Measurements from ENCODE around the gene POU2AF1. TPM values are rescaled to one million over a fixed set of nuclear protein-coding genes. Genes with fewer than 3 reads are reported as not detected.

The POU2AF1 gene
- total RNA-seq, 3 donors from 2014 or later = 4.3 to 10.8 (median 7.5) TPM

DNA sequence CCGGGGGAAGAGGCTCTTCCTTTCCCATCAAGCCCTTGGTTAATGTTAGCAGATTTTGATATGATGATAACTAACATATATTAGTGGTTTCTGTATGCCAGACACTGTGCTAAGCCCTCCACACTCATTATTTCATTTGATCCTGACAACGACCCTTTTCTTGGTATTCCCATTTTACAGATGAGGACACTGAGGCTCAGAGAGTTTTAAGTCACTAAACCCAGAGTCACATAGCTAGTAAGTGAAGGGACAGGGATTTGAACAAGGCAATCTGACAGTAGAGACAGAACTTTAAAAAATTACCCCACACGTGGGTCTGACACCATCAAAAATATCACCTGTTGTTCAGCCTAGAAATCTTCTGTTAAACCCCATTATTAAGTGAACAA, 22.4 kb downstream of the POU2AF1 start:
- H3K4me1 Mint-ChIP-seq (ENCODE audit: low read depth) = peaks cover 7% of the 10 kb centered on the region
- H3K4me3 Mint-ChIP-seq = no peak overlapping the region
- no peaks in the 10 kb centered on the region for H3K9me3 Mint-ChIP-seq
- H3K36me3 Mint-ChIP-seq (ENCODE audit: insufficient read depth) = no peaks in the 10 kb centered on the region
- no peaks in the 10 kb centered on the region for H3K27me3 Mint-ChIP-seq (ENCODE audit: low read depth)
- no peak for DNase-seq
- ATAC-seq = no peak

DNA sequence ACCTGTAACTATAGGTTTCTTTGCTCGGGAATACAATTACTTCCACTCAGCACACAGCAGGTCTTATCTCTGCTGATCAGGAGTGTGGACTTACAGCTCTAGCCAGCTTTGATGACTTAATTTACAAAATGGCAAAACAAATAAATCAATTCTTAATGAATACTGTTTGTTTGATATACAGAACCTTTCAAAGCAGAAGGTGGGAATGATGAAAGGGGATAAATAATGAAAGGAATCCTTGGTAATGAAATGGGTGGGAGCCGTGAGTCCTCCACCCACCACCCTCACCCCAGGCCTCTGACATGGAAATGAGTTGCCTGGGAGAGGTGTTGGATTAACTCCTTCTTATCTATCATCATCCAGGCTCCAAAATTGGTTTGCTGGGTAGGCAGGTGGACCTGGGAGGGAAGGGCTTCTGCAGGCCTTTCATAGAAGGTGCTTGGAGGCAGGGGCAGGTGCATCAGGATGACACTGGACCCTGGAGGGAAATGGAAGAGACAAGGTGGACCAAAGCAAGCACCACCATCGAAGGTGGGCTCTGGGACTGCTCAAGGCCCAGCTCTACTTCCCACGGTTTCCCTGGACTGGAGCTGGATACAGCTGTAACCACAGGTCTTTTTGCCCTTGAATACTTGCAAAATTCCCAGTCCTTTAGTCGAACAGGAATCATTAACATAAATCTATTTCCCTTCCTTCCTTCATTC, 23.0 kb downstream of the POU2AF1 start:
- H3K4me1 Mint-ChIP-seq (ENCODE audit: low read depth) = peaks cover 3% of the 10 kb centered on the region
- DNase-seq = no peak
- H3K36me3 Mint-ChIP-seq (ENCODE audit: insufficient read depth) = no peaks in the 10 kb centered on the region
- no peak overlapping the region for H3K4me3 Mint-ChIP-seq
- ATAC-seq = no peak
- no peaks in the 10 kb centered on the region for H3K9me3 Mint-ChIP-seq
- H3K27me3 Mint-ChIP-seq (ENCODE audit: low read depth) = no peaks in the 10 kb centered on the region

DNA sequence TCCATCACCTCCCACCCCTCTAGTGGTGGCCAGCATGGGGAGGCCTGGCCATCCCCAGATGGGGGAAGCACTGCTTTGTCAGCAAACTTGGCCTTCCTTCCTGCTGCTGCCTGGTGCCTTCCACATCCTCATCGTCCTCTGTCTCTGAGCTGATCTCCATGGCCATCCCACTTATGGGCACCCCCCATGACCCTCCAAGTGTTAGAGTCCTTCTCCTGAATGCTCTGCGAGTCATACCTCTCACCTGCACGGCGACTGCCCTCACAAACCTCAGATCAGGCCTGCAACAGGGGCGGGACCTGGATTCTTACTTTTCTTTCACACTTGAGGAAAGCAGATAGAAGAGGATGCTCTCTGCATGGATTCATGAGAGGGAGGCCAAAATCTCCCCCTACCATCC, 24.0 kb downstream of the POU2AF1 start:
- Mint-ChIP-seq H3K4me3 (no peak overlapping the region), H3K27me3 (ENCODE audit: low read depth) (no peaks in the 10 kb centered on the region), H3K4me1 (ENCODE audit: low read depth) (no peaks in the 10 kb centered on the region), H3K9me3 (no peaks in the 10 kb centered on the region), H3K36me3 (ENCODE audit: insufficient read depth) (no peaks in the 10 kb centered on the region)
- DNase-seq (no peak), ATAC-seq (no peak)

DNA sequence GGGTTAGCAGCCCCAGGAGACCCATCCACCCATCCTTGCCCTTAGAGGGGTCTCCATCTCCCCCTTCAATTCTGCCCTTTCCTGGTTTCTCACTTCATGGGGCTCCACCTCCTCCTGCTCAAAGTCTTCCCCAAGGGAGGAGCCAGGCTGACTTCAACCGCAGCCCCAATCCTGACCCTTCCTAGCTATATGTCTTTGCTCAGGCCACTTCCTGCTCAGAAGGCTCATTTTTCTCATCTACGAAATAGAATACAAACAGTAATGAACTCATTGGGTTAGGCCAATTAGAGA, 24.5 kb downstream of the POU2AF1 start:
- no peaks in the 10 kb centered on the region for H3K36me3 Mint-ChIP-seq (ENCODE audit: insufficient read depth)
- no peak overlapping the region for H3K4me3 Mint-ChIP-seq
- no peak for DNase-seq
- ATAC-seq = no peak
- H3K27me3 Mint-ChIP-seq (ENCODE audit: low read depth) = no peaks in the 10 kb centered on the region
- no peaks in the 10 kb centered on the region for H3K9me3 Mint-ChIP-seq
- H3K4me1 Mint-ChIP-seq (ENCODE audit: low read depth) = no peaks in the 10 kb centered on the region

DNA sequence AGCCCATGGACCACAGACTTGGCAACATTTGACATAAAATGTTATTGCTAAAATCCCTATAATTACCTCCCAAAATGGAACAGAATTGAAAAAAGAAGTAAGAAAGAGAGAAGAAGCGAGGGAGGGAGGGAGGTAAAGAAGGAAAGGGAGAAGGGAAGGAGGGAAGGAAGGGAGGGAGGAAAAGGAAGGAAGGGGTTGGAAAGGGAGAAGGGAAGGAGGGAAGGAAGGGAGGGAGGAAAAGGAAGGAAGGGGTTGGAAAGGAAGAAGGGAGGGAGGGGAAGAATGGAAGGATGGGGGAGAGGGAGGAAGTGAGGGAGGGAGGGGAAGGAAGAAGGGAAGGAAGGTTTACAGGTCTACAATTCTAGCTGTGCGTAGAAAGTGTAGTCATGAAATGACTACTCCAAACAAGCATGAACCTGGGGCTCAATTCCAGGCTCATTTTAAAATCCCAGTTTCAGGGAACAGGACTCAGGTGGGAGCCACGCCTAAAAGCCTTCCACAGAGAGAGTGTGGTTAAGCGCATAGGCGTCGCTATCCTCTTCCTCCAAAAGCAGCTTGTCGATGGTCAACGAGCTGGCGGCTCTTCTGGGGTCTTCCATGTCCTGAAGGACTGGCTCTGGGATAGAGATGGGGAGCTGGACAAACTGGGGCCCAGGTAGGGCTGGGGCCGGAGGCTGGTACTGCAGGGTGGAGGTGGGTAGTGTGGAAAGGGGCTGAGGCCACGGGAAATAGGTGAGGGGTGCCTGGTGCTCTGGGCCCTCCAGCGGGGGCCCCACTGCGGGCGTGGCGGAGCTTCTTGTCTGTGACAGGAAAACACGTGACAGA, 25.1 kb downstream of the POU2AF1 start:
- ATAC-seq = no peak

DNA sequence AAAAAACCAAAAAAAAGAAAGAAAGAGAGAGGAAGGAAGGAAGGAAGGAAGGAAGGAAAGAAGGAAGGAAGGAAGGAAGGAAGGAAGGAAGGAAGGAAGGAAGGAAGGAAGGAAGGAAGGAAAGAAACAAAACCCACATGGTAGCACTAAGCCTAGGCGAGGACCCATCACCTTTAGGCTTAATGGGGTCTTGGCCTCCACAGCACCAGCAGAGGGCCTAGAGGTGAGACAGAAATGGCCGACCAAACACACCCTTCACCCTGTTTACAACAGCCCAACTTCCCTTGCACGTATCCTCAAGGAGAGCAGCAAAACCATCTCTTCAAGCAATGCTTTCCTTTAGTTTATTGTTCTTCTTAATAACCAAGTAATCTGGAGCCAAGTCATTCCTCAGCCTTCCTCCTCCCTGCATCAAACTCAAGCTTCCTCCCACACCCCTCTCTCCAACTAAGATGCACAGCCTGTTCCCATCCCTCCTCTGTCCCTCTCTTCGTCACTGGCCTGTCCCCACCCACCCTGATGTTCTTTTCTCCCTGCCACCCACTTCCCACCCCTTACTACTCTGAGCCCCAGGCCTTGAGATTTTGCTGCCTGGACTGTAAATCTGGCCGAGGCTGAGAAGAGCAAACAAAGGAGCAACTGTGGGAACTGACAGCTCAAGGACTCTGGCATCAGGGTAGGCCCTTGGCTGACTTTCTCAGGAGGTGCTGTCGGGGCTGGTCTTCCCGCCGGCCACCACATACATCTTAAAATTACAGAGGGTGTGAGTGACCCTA, 26.0 kb downstream of the POU2AF1 start:
- Mint-ChIP-seq H3K27me3 (ENCODE audit: low read depth) (no peaks in the 10 kb centered on the region), H3K4me1 (ENCODE audit: low read depth) (no peaks in the 10 kb centered on the region), H3K4me3 (no peak overlapping the region), H3K36me3 (ENCODE audit: insufficient read depth) (no peaks in the 10 kb centered on the region), H3K9me3 (no peaks in the 10 kb centered on the region)
- no peak for ATAC-seq
- no peak for DNase-seq

More for the DNA sequence above, 25.1 kb downstream of the POU2AF1 start:
- DNase-seq = no peak
- Mint-ChIP-seq H3K36me3 (ENCODE audit: insufficient read depth) (no peaks in the 10 kb centered on the region), H3K9me3 (no peaks in the 10 kb centered on the region), H3K4me1 (ENCODE audit: low read depth) (no peaks in the 10 kb centered on the region), H3K4me3 (no peak overlapping the region), H3K27me3 (ENCODE audit: low read depth) (no peaks in the 10 kb centered on the region)

DNA sequence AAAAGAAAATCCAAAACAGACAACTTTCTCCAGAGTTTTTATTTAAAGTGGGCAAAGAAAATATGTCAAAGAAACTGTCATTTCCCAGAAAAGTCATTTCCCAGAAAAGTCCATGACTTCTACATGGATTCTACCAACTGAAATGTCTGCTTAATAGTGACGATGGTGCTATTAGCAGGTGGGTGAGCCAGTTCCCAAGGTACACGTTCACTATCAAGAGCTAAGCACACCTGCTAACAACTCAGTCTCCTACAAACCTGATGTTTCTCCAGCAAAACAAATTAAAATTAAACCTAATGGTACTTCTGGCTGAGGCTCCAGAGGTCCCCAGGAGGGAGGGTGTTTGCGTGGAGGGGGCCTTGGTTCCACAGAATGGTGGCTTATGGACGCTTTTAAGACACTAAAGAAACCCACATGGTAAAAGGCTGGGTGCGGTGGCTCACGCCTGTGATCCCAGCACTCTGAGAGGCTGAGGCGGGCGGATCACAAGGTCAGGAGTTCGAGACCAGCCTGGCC, 26.8 kb downstream of the POU2AF1 start:
- ATAC-seq = no peak
- Mint-ChIP-seq H3K36me3 (ENCODE audit: insufficient read depth) (no peaks in the 10 kb centered on the region), H3K27me3 (ENCODE audit: low read depth) (no peaks in the 10 kb centered on the region), H3K9me3 (no peaks in the 10 kb centered on the region), H3K4me3 (no peak overlapping the region), H3K4me1 (ENCODE audit: low read depth) (no peaks in the 10 kb centered on the region)
- DNase-seq = no peak

DNA sequence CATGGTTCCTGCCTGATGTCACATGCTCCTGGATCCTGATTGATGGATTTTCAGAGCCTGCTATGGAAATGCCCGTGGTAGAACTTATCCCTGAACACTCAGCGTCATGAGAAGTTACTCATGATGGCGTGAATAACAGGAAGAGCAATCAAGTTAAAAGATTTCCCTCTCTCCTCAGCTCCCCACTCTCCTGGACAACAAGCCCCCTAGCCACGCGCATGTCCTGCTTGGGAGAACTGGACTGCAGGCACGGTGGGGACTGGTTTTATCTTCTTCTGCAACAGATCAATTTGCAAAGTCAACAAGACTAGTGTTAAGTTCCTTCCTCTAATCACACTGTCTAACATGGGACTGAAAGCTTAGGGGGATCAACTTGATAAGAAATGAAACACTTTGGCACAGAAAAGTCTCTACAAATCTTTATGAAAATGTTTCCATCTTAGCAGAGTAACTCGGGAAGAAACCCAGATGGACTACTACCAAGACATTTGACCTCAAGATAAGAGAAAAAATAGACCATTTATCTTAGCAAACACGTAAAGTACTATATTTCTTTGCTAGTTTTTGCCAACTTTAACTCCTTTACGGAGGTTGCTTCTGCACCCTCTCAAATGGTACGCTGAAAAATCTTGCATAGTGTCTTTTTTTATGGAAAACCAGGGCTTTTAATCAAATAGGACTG, 27.6 kb downstream of the POU2AF1 start:
- H3K9me3 Mint-ChIP-seq = no peaks in the 10 kb centered on the region
- H3K4me3 Mint-ChIP-seq = no peak overlapping the region
- DNase-seq (no peak), ATAC-seq (no peak)
- no peaks in the 10 kb centered on the region for H3K27me3 Mint-ChIP-seq (ENCODE audit: low read depth)
- H3K36me3 Mint-ChIP-seq (ENCODE audit: insufficient read depth) = no peaks in the 10 kb centered on the region
- no peaks in the 10 kb centered on the region for H3K4me1 Mint-ChIP-seq (ENCODE audit: low read depth)

DNA sequence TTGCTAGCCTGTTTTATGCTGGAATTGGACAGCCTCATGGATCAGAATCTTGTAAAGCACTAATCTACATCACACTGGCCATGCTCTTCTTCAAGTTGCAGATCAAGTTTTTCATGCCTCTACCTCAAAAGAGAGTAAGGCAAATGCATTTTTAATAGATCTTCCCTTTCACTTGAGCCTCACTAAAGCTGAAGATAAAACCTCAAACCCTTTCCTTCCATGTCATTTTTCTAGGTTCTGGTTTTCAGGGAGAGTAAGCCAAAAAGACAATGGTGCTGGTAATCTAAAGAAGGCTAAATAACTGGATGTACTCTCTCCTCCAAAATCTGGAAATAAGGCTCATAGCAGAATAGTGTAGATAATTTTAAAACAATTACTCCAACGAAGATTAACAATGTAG, 28.3 kb downstream of the POU2AF1 start:
- Mint-ChIP-seq H3K4me1 (ENCODE audit: low read depth) (no peaks in the 10 kb centered on the region), H3K4me3 (no peak overlapping the region), H3K27me3 (ENCODE audit: low read depth) (no peaks in the 10 kb centered on the region), H3K36me3 (ENCODE audit: insufficient read depth) (no peaks in the 10 kb centered on the region), H3K9me3 (no peaks in the 10 kb centered on the region)
- no peak for DNase-seq
- ATAC-seq = no peak

DNA sequence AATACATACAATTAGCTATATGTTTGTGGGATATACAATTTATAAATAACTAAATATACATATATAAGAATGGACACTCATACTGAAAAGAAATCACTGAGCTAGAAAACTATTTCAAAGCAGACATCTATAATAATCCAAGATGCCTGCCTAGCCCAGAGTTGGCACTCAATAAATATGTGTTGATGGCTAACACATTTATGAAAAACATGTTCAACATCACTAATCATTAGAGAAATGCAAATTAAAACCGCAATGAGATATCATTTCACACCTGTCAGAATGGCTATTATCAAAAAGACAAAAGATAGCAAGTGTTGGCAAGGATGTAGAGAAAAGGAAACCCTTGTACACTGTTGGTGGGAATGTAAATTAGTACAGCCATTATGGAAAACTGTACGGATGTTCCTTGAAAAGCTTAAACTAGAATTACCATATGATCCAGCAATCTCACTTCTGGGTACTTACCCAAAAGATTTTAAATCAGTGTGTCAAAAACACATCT, 29.8 kb downstream of the POU2AF1 start:
- ATAC-seq (no peak), DNase-seq (no peak)
- H3K36me3 Mint-ChIP-seq (ENCODE audit: insufficient read depth) = no peaks in the 10 kb centered on the region
- H3K9me3 Mint-ChIP-seq = no peaks in the 10 kb centered on the region
- no peak overlapping the region for H3K4me3 Mint-ChIP-seq
- no peaks in the 10 kb centered on the region for H3K27me3 Mint-ChIP-seq (ENCODE audit: low read depth)
- H3K4me1 Mint-ChIP-seq (ENCODE audit: low read depth) = no peaks in the 10 kb centered on the region

DNA sequence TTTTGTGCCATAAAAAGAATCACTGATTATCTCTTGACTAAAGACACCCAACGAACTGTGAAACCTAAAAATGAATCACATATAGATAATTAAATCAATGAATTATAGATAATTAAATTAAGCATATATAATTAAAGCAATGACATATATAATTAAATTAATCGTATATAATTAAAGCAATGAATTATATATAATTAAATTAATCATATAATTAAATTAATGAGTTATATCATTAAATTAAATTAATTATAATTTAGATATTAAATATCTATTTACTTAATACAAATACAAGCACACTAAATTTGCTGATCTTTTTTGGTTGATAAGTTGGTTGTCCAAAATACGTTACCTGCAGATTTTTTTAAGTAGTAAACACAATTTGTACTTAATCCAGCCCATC, 30.9 kb downstream of the POU2AF1 start:
- Mint-ChIP-seq H3K36me3 (ENCODE audit: insufficient read depth) (no peaks in the 10 kb centered on the region), H3K27me3 (ENCODE audit: low read depth) (no peaks in the 10 kb centered on the region), H3K9me3 (no peaks in the 10 kb centered on the region), H3K4me3 (no peak overlapping the region), H3K4me1 (ENCODE audit: low read depth) (no peaks in the 10 kb centered on the region)
- ATAC-seq = no peak
- DNase-seq = no peak

DNA sequence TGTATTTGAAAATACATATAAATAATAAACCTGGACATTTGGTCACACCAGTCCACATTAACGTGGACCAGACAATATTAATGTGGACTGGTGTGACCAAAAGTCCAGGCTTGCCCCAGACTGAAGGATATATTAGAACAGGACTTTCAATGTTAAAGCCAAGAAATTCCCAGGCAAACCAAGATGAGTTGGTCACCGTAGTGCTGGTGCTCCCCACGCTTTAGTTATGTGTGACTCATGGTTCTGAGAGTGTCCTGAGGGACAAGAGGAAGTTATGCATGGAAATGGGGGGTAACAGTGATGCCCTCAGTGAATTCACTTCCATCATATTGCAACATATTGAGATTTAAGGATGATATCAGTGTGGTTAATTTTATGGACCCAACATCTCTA, 31.4 kb downstream of the POU2AF1 start:
- Mint-ChIP-seq H3K4me3 (no peak overlapping the region), H3K9me3 (no peaks in the 10 kb centered on the region), H3K4me1 (ENCODE audit: low read depth) (no peaks in the 10 kb centered on the region), H3K27me3 (ENCODE audit: low read depth) (no peaks in the 10 kb centered on the region), H3K36me3 (ENCODE audit: insufficient read depth) (no peaks in the 10 kb centered on the region)
- DNase-seq = no peak
- no peak for ATAC-seq

DNA sequence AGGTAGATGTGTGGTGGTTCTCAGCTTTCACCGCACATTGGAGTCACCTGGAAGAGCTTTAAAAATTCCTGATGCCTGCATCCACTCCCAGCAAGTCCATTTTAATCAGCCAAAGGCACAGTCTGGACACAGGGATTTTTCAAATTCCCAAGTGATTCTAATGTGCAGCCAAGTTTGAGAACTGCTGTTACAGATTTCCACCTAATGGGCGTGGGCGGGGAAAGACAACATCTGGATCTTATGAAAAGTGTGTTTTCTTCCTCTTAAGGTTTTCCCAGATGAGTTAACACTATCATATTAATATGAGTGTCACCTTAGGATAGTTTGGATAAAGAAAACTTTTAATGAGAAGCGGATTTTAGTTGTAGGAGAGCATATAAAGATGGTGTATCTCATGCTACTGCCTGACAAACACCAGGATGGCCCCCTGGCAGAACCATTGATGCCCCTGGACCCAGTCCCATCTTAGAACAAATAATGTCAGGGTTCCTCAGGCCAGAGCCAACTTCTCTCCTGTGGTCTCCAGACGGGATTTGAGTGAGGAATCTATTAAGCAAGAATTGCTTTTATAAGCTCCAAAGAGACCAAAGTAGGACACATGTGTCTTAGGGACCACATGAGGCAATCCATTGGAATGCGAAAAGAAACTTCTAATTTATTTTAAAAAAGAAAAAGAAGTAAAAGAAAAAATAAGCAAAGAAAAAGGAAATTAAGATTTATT, 31.9 kb downstream of the POU2AF1 start:
- no peaks in the 10 kb centered on the region for H3K9me3 Mint-ChIP-seq
- no peak for ATAC-seq
- H3K4me3 Mint-ChIP-seq = no peak overlapping the region
- no peaks in the 10 kb centered on the region for H3K27me3 Mint-ChIP-seq (ENCODE audit: low read depth)
- DNase-seq = no peak
- no peaks in the 10 kb centered on the region for H3K36me3 Mint-ChIP-seq (ENCODE audit: insufficient read depth)
- no peaks in the 10 kb centered on the region for H3K4me1 Mint-ChIP-seq (ENCODE audit: low read depth)
